IPS-18a (cell line): ENCODE results near the gene XXYLT1.
"Not testable (repeated sequence)": the region's sequence is repeated elsewhere in the genome, so short reads cannot be mapped to it uniquely, and the experiment has no call there.

ENCODE experiments used
- H3K27ac ChIP-seq: one replicate; pipeline ENCODE4 v1.5.1; 2013; ENCODE audit warnings: low read length
- H3K27me3 ChIP-seq: one replicate; pipeline ENCODE4 v1.6.1; 2013; ENCODE audit warnings: mild to moderate bottlenecking, low read length; ENCODE audit not compliant: control insufficient read depth, insufficient read depth
- H3K36me3 ChIP-seq: one replicate; pipeline ENCODE4 v1.6.1; 2013; ENCODE audit warnings: low read depth, low read length; ENCODE audit not compliant: control insufficient read depth
- H3K4me1 ChIP-seq: one replicate; pipeline ENCODE4 v1.6.1; 2013; ENCODE audit warnings: low read depth, low read length; ENCODE audit not compliant: control insufficient read depth
- H3K4me3 ChIP-seq: one replicate; pipeline ENCODE4 v1.5.1; 2013; ENCODE audit warnings: low read length
- H3K9ac ChIP-seq: one replicate; pipeline ENCODE4 v1.6.1; 2013; ENCODE audit warnings: mild to moderate bottlenecking, low read length, moderate library complexity
- H3K9me3 ChIP-seq: one replicate; pipeline ENCODE4 v1.6.1; 2013; ENCODE audit warnings: low read depth, low read length; ENCODE audit not compliant: control insufficient read depth

The XXYLT1 gene

GRCh38 chr3:195094191-195094921, 176.6 kb downstream of the XXYLT1 start:
- H3K36me3 ChIP-seq: no peaks in the 10 kb centered on the region
- H3K9ac ChIP-seq: no peak overlapping the region
- no peak overlapping the region for H3K4me3 ChIP-seq
- H3K9me3 ChIP-seq: no peaks in the 10 kb centered on the region
- H3K27ac ChIP-seq: no peak overlapping the region
- H3K27me3 ChIP-seq: no peaks in the 10 kb centered on the region
- no peaks in the 10 kb centered on the region for H3K4me1 ChIP-seq

DNA sequence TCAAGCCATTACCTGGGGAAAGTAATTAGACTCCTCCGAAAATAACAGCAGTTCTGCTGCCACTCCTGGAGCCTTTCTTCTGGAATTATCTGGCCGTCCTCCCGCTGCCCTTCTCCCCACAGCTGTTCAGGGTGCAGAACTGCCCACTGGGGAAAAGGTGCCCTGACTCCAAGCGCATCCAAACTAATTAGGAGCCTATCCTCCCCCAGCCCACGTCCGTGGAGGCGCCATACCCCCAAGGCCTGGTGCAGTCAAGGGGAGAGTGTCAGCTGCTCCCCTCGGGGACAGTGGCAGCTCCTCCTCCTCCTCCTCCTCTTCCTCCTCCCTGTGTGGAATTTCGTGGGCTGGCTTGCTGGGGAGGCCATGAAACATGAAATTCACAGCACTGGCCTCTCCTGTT, 177.2 kb downstream of the XXYLT1 start:
- Histone ChIP-seq H3K9ac (no peak overlapping the region), H3K4me1 (no peaks in the 10 kb centered on the region), H3K9me3 (no peaks in the 10 kb centered on the region), H3K27ac (no peak overlapping the region), H3K4me3 (no peak overlapping the region), H3K36me3 (no peaks in the 10 kb centered on the region), H3K27me3 (no peaks in the 10 kb centered on the region)

GRCh38 chr3:195087840-195088601, 182.9 kb downstream of the XXYLT1 start:
- Histone ChIP-seq H3K4me3 (peak overlapping the region; percentile 64), H3K9ac (peak overlapping the region; percentile 74), H3K27ac (peak overlapping the region; percentile 75)
- H3K9me3 ChIP-seq, H3K36me3 ChIP-seq, H3K27me3 ChIP-seq, H3K4me1 ChIP-seq: not testable (repeated sequence)

DNA sequence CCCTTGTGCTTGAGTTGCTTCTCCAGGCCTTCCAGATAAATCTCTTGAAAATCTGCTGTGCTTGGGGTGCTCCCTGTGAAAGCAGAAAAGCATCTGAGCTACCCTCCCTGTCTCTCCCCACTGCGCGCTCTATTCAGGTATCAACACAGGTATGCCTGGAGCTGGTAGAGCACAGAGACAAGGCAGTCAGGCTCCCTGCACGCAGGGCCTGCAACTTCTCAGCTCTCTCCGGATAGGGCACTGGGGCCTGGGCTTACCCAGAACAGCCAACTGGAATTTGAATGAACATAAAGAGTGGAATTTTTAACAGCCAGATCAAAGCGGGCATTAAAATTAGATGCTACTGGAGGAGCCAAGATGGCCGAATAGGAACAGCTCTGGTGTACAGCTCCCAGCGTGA, 183.6 kb downstream of the XXYLT1 start:
- no peaks in the 10 kb centered on the region for H3K36me3 ChIP-seq
- H3K9ac ChIP-seq: peak overlapping the region; percentile 74
- H3K4me3 ChIP-seq: peak overlapping the region; percentile 64
- peaks cover 8% of the 10 kb centered on the region for H3K4me1 ChIP-seq
- H3K27ac ChIP-seq: peak overlapping the region; percentile 75
- no peaks in the 10 kb centered on the region for H3K27me3 ChIP-seq
- no peaks in the 10 kb centered on the region for H3K9me3 ChIP-seq

DNA sequence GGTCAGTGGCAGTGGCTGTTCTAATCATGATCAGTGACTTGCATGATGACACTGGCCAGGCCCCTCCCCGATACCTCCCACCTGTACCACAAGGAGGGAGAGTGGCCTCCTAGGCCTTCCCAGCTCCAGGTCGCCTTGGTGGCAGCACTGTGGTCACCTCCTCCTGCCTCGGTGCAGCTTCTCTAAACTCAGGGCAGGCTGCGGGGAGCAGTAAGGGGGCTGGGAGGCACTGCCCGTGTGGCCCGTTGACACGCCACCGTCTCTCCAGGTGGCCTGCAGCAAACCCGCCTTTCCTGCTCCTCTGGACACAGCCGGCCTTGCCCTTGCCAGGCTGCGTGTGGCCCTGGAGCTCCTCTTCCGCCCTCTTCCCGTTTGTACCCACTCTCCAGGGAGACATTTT, 184.1 kb downstream of the XXYLT1 start:
- Histone ChIP-seq H3K9ac (peak overlapping the region; percentile 74), H3K4me1 (peaks cover 8% of the 10 kb centered on the region), H3K27me3 (no peaks in the 10 kb centered on the region), H3K9me3 (no peaks in the 10 kb centered on the region), H3K27ac (no peak overlapping the region), H3K36me3 (no peaks in the 10 kb centered on the region), H3K4me3 (peak overlapping the region; percentile 64)

GRCh38 chr3:195086341-195086740, 184.6 kb downstream of the XXYLT1 start:
- Histone ChIP-seq H3K9me3 (no peaks in the 10 kb centered on the region), H3K36me3 (no peaks in the 10 kb centered on the region), H3K4me1 (peaks cover 8% of the 10 kb centered on the region), H3K9ac (no peak overlapping the region), H3K27me3 (no peaks in the 10 kb centered on the region), H3K27ac (no peak overlapping the region), H3K4me3 (no peak overlapping the region)

GRCh38 chr3:195085356-195086130, 185.4 kb downstream of the XXYLT1 start:
- Histone ChIP-seq H3K4me1 (peaks cover 8% of the 10 kb centered on the region), H3K27me3 (no peaks in the 10 kb centered on the region), H3K27ac (no peak overlapping the region), H3K9ac (no peak overlapping the region), H3K36me3 (no peaks in the 10 kb centered on the region), H3K4me3 (no peak overlapping the region), H3K9me3 (no peaks in the 10 kb centered on the region)

DNA sequence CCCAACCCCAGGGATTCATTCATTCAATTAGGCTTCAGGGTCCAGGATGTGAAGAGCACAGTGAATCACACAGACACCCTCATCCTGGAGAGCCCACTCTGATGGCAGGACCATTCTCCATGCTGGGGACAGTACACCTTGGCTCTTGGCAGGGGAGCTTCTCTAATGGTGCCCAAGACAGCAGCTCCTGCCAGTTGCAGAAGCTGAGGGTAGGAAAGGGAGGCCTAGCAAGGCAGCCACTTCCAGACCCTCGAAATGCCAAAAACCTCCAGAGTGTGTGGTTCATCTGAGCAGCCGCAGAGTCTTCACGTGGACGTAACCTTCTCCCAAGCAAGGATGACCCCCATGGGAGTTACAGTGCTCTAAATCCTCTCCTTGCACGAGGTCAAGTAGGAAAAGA, 186.2 kb downstream of the XXYLT1 start:
- Histone ChIP-seq H3K27ac (no peak overlapping the region), H3K4me1 (peaks cover 12% of the 10 kb centered on the region)

GRCh38 chr3:195083659-195084058, 187.3 kb downstream of the XXYLT1 start:
- H3K4me1 ChIP-seq: peaks cover 13% of the 10 kb centered on the region
- H3K27me3 ChIP-seq: no peaks in the 10 kb centered on the region
- no peaks in the 10 kb centered on the region for H3K36me3 ChIP-seq
- no peak overlapping the region for H3K9ac ChIP-seq
- H3K4me3 ChIP-seq: no peak overlapping the region
- H3K9me3 ChIP-seq: no peaks in the 10 kb centered on the region
- H3K27ac ChIP-seq: no peak overlapping the region

More for the DNA sequence above, 186.2 kb downstream of the XXYLT1 start:
- no peak overlapping the region for H3K4me3 ChIP-seq
- no peaks in the 10 kb centered on the region for H3K36me3 ChIP-seq
- no peak overlapping the region for H3K9ac ChIP-seq
- no peaks in the 10 kb centered on the region for H3K27me3 ChIP-seq
- H3K9me3 ChIP-seq: no peaks in the 10 kb centered on the region

GRCh38 chr3:195082811-195083210, 188.1 kb downstream of the XXYLT1 start:
- no peaks in the 10 kb centered on the region for H3K9me3 ChIP-seq
- peaks cover 13% of the 10 kb centered on the region for H3K4me1 ChIP-seq
- no peak overlapping the region for H3K9ac ChIP-seq
- H3K27me3 ChIP-seq: no peaks in the 10 kb centered on the region
- no peak overlapping the region for H3K4me3 ChIP-seq
- no peaks in the 10 kb centered on the region for H3K36me3 ChIP-seq
- no peak overlapping the region for H3K27ac ChIP-seq

- Histone ChIP-seq H3K36me3 (no peaks in the 10 kb centered on the region), H3K9ac (no peak overlapping the region), H3K27ac (no peak overlapping the region), H3K9me3 (no peaks in the 10 kb centered on the region), H3K27me3 (no peaks in the 10 kb centered on the region), H3K4me1 (peaks cover 6% of the 10 kb centered on the region), H3K4me3 (no peak overlapping the region)
These were observed 189.6 kb downstream of the XXYLT1 start for GRCh38 chr3:195081242-195081963.
